CD14-positive monocyte (primary cell): ENCODE results near the gene DGAT2. TPM values are rescaled to one million over a fixed set of nuclear protein-coding genes. Genes with fewer than 3 reads are reported as not detected.

ENCODE experiments used
- DNase-seq, 3 donors: peaks; one replicate each; pipeline ENCODE4 v3.0.0-alpha.2; 2011 to 2022
- H2AFZ ChIP-seq: 2 replicates; pipeline ENCODE4 v1.6.0; 2012; ENCODE audit warnings: mild to moderate bottlenecking, low read depth, low read length, inconsistent platforms; ENCODE audit not compliant: insufficient read depth, poor library complexity, severe bottlenecking
- H3K27ac ChIP-seq, 2 donors: 1 replicate in 1 of 2; 2 replicates in 1 of 2; pipeline ENCODE4 v1.5.1; 2012 to 2013; ENCODE audit warnings: low read length in 2 of 2, control low read depth in 1 of 2, inconsistent platforms in 1 of 2, low read depth in 1 of 2, mild to moderate bottlenecking in 1 of 2
- H3K27me3 ChIP-seq, 2 donors: one replicate each; pipeline versions ENCODE4 v1.6.0 to v1.6.1; 2011 to 2013; ENCODE audit warnings: low read length in 2 of 2; ENCODE audit not compliant: control insufficient read depth in 2 of 2, insufficient read depth in 2 of 2
- H3K36me3 ChIP-seq, 2 donors: replicated peaks in 1 of 2; 1 replicate in 1 of 2; 2 replicates in 1 of 2; pipeline versions ENCODE4 v1.5.1 to v1.6.1; 2012 to 2013; ENCODE audit warnings: low read length in 2 of 2, control low read depth in 1 of 2, inconsistent platforms in 1 of 2, mild to moderate bottlenecking in 1 of 2; ENCODE audit not compliant: insufficient read depth in 2 of 2, control insufficient read depth in 1 of 2
- H3K4me1 ChIP-seq, 2 donors: 1 replicate in 1 of 2; 2 replicates in 1 of 2; pipeline versions ENCODE4 v1.5.1 to v1.6.1; 2012 to 2013; ENCODE audit warnings: low read length in 2 of 2, control low read depth in 1 of 2, inconsistent platforms in 1 of 2, mild to moderate bottlenecking in 1 of 2, moderate library complexity in 1 of 2; ENCODE audit not compliant: insufficient read depth in 2 of 2, control insufficient read depth in 1 of 2
- H3K4me2 ChIP-seq: replicated peaks from 2 replicates; pipeline ENCODE3; 2012; ENCODE audit warnings: low read length, moderate library complexity, mild to moderate bottlenecking; ENCODE audit not compliant: poor library complexity, severe bottlenecking; ENCODE audit errors: extremely low read depth
- H3K4me3 ChIP-seq, 3 experiments: fragments of 200-600 bp in 1 of 3; sonication (generic) in 1 of 3; replicated peaks in 1 of 3; 1 replicate in 2 of 3; 2 replicates in 1 of 3; pipeline ENCODE4 v1.5.1; 2011 to 2013; ENCODE audit warnings: low read length in 3 of 3, mild to moderate bottlenecking in 3 of 3, control low read depth in 2 of 3, low read depth in 2 of 3, inconsistent platforms in 1 of 3, moderate library complexity in 1 of 3
- H3K79me2 ChIP-seq: 2 replicates; pipeline ENCODE4 v1.6.0; 2012; ENCODE audit warnings: mild to moderate bottlenecking, control low read depth, inconsistent platforms, low read length, moderate library complexity; ENCODE audit not compliant: insufficient read depth
- H3K9ac ChIP-seq: 2 replicates; pipeline ENCODE4 v1.6.0; 2017; ENCODE audit warnings: low read length, mild to moderate bottlenecking; ENCODE audit not compliant: insufficient read depth, poor library complexity, severe bottlenecking
- H3K9me3 ChIP-seq, 2 donors: replicated peaks in 1 of 2; 1 replicate in 1 of 2; 2 replicates in 1 of 2; pipeline versions ENCODE4 v1.5.1 to v1.6.1; 2012 to 2013; ENCODE audit warnings: low read length in 2 of 2, control low read depth in 1 of 2; ENCODE audit not compliant: control insufficient read depth in 1 of 2, insufficient read depth in 1 of 2
- H4K20me1 ChIP-seq: 2 replicates; pipeline ENCODE4 v1.6.0; 2012; ENCODE audit warnings: mild to moderate bottlenecking, low read length, control low read depth, moderate library complexity; ENCODE audit not compliant: insufficient read depth
- H3K27ac Mint-ChIP-seq, 7 donors: one replicate each; pipeline ENCODE4 v1.8.0; 2020; ENCODE audit warnings: mild to moderate bottlenecking in 7 of 7, mixed read lengths in 7 of 7, moderate library complexity in 6 of 7, inconsistent platforms in 2 of 7
- H3K27me3 Mint-ChIP-seq, 3 donors: one replicate each; pipeline ENCODE4 v1.8.0; 2021 to 2022; ENCODE audit warnings: low read depth in 3 of 3, mild to moderate bottlenecking in 3 of 3, mixed read lengths in 3 of 3, moderate library complexity in 3 of 3, inconsistent platforms in 1 of 3
- H3K36me3 Mint-ChIP-seq, 2 donors: one replicate each; pipeline ENCODE4 v1.8.0; 2020; ENCODE audit warnings: mixed read lengths in 2 of 2, inconsistent platforms in 1 of 2, mild to moderate bottlenecking in 1 of 2
- H3K4me1 Mint-ChIP-seq: one replicate; pipeline ENCODE4 v1.8.0; 2020; ENCODE audit warnings: mild to moderate bottlenecking, mixed read lengths
- H3K4me3 Mint-ChIP-seq, 2 donors: one replicate each; pipeline ENCODE4 v1.8.0; 2020; ENCODE audit warnings: mild to moderate bottlenecking in 2 of 2, mixed read lengths in 2 of 2, moderate library complexity in 1 of 2
- H3K9me3 Mint-ChIP-seq, 7 donors: one replicate each; pipeline ENCODE4 v1.8.0; 2020 to 2022; ENCODE audit warnings: mixed read lengths in 7 of 7, mild to moderate bottlenecking in 6 of 7, moderate library complexity in 6 of 7, inconsistent platforms in 2 of 7
- CTCF ChIP-seq: fragments of 200-600 bp; IDR thresholded peaks from one replicate; pipeline ENCODE4 v1.8.0; 2022; ENCODE audit warnings: antibody characterized with exemption, mild to moderate bottlenecking
- WGBS: methylation state at CpG from one replicate; pipeline ENCODE4 v1.1.5; 2013; ENCODE audit warnings: missing lambda C conversion rate; ENCODE audit not compliant: insufficient coverage; 5-methylcytosine and 5-hydroxymethylcytosine counted together
- intact Hi-C, 2 donors: fragments of 100-400 bp; cut with micrococcal nuclease; formaldehyde crosslinking; loops; one replicate each; pipeline versions ENCODE4 v1.15.0 to v1.15.1; 2023
- polyA plus RNA-seq, 3 donors: library from polyadenylated mRNA; depleted of rRNA in 1 of 3; unstranded in 2 of 3; stranded (reverse) in 1 of 3; fragments of 300-500 nt in 2 of 3; fragments of >200 nt in 1 of 3; fragmentation: Illumina TruSeq in 2 of 3; gene quantifications; 1 replicate in 2 of 3; 2 replicates in 1 of 3; pipeline ENCODE4 v1.2.3, GENCODE V29; 2012 to 2021

The DGAT2 gene
- polyA plus RNA-seq, 3 donors: 7.0 to 18.4 (median 14.8) TPM

DNA sequence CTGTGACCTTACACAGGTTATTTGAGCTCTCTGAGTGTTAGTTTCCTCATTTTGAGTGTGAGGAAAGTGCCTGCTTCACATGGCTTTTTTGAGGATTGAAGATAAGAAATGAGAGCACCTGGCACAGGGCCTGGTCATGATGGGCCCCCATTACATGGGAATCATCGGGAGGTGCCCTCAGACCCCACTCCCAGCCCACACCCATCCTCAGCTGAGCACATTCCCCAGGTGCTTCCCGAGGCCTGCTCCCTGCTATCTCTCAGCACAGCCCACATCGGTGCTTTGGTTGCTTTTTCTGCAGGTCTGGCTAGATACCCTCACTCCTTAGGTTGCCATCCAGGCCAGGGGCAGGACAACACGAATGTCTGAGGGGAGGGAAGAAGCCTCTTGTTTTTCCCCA lies 16.6 kb downstream of the DGAT2 start:
- intact Hi-C loops: loop anchor here in 1 of 2 donors (10.0 kb wide), 1 partner anchor 50 kb away; no protein-coding TSS in a partner anchor

DNA sequence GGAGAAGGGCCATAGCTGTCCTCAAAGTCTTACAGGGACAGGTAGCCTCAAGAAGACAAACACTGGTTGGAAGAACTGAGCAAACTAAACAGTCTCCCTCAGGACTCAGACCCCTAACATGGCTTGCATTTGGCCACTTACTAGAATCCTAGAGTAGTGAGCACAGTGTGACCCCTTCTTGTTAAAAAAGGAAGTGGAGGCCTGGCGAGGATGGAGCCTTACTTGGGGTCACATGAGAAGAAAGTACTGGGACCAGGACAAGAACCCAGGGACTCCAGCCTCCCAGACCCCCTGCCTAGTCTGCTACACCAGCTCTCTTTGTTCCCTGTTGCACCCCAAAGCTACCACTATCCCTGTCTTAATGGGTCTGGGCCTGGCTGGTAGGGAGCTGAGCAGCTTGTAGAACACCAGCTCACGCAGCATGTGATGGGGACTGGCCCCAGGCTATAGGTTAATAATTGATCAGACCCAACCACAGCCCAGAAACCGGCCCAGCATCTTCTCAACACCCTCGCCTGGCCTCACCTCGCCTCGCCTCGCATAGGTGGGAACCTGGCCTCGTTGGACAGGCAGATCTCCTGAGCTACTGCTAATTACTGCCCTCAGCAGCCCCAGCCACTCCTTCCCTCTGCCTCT lies 17.6 kb downstream of the DGAT2 start:
- Histone ChIP-seq H2AFZ (no peak overlapping the region), H4K20me1 (no peaks in the 10 kb centered on the region), H3K9me3 (no peaks in the 10 kb centered on the region), H3K27me3 (no peaks in the 10 kb centered on the region), H3K4me1 (peaks cover 8 to 12% of the 10 kb centered on the region in 2 donors), H3K27ac (no peak overlapping the region), H3K79me2 (no peaks in the 10 kb centered on the region), H3K4me3 (no peak overlapping the region), H3K9ac (no peak overlapping the region), H3K36me3 (peaks cover 54 to 74% of the 10 kb centered on the region in 2 donors), H3K4me2 (no peak overlapping the region)
- intact Hi-C loops: loop anchor here in 1 of 2 donors (10.0 kb wide), 1 partner anchor 51 kb away; no protein-coding TSS in a partner anchor
- TF ChIP-seq CTCF: no peak
- Mint-ChIP-seq H3K9me3 (no peaks in the 10 kb centered on the region), H3K4me3 (no peak overlapping the region), H3K27ac (peak overlapping the region in 1 of 7 donors; percentile 61), H3K36me3 (peaks cover 62 to 74% of the 10 kb centered on the region in 2 donors), H3K27me3 (peaks cover 0 to 2% (median 0%) of the 10 kb centered on the region in 3 donors), H3K4me1 (peaks cover 13% of the 10 kb centered on the region)
- no peak for DNase-seq
- WGBS: 97% methylated on average over 7 of the region's 8 CpGs

More for the DNA sequence above, 16.6 kb downstream of the DGAT2 start:
- Histone ChIP-seq H3K27me3 (no peaks in the 10 kb centered on the region), H3K9me3 (no peaks in the 10 kb centered on the region), H2AFZ (no peak overlapping the region), H4K20me1 (no peaks in the 10 kb centered on the region), H3K79me2 (no peaks in the 10 kb centered on the region), H3K9ac (no peak overlapping the region), H3K27ac (no peak overlapping the region), H3K4me2 (no peak overlapping the region), H3K36me3 (peaks cover 45 to 64% of the 10 kb centered on the region in 2 donors), H3K4me3 (no peak overlapping the region), H3K4me1 (peaks cover 10 to 15% of the 10 kb centered on the region in 2 donors)
- Mint-ChIP-seq H3K9me3 (no peaks in the 10 kb centered on the region), H3K27me3 (no peaks in the 10 kb centered on the region), H3K4me3 (no peak overlapping the region), H3K36me3 (peaks cover 53 to 70% of the 10 kb centered on the region in 2 donors), H3K4me1 (peaks cover 17% of the 10 kb centered on the region), H3K27ac (no peak overlapping the region)
- TF ChIP-seq CTCF: no peak
- DNase-seq: no peak
- WGBS: 100% methylated on average over 3 of the region's 4 CpGs
